COR-L47 (cell line): ENCODE measurements around the gene MARCHF2.
"Not testable (repeated sequence)": the region's sequence is repeated elsewhere in the genome, so short reads cannot be mapped to it uniquely, and the experiment has no call there.

Experiments used
- DNase-seq: peaks from one replicate; lab custom pipeline; 2025; lab: John Stamatoyannopoulos, UW

MARCHF2 gene

GRCh38 chr19:8410718-8411117 lies 2.4 kb upstream of the MARCHF2 start:
- not testable (repeated sequence) for DNase-seq

GRCh38 chr19:8413629-8413995 lies 507 bp downstream of the MARCHF2 start:
- DNase-seq, result no peak

GRCh38 chr19:8416796-8417195 lies 3.7 kb downstream of the MARCHF2 start:
- no peak for DNase-seq

GRCh38 chr19:8421484-8422461 lies 8.7 kb downstream of the MARCHF2 start:
- DNase-seq, result no peak

GRCh38 chr19:8423817-8424223 lies 10.7 kb downstream of the MARCHF2 start:
- DNase-seq, result no peak

- DNase-seq, result not testable (repeated sequence)
These were observed 12.2 kb downstream of the MARCHF2 start for GRCh38 chr19:8425331-8425730.

GRCh38 chr19:8426283-8426682 lies 13.2 kb downstream of the MARCHF2 start:
- DNase-seq, result no peak

- DNase-seq, result no peak
These were observed 15.9 kb downstream of the MARCHF2 start for GRCh38 chr19:8429044-8429443.

- no peak for DNase-seq
These were observed 16.7 kb downstream of the MARCHF2 start for GRCh38 chr19:8429826-8430225.

- no peak for DNase-seq
These were observed 17.5 kb downstream of the MARCHF2 start for GRCh38 chr19:8430650-8431049.

- no peak for DNase-seq
These were observed 25.1 kb downstream of the MARCHF2 start for GRCh38 chr19:8438236-8438635.

- no peak for DNase-seq
These were observed 28.8 kb downstream of the MARCHF2 start for GRCh38 chr19:8441725-8442544.

GRCh38 chr19:8444140-8444676 lies 31.1 kb downstream of the MARCHF2 start:
- DNase-seq, result not testable (repeated sequence)

GRCh38 chr19:8444677-8445487 lies 31.8 kb downstream of the MARCHF2 start, which contains the start of gene HNRNPM:
HNRNPM (plus strand) TSS chr19:8444975; CDS start chr19:8444999, 24 bp downstream.
- peak; percentile 96 for DNase-seq

- DNase-seq, result peak; percentile 55
These were observed 32.4 kb downstream of the MARCHF2 start for GRCh38 chr19:8445488-8446001.

GRCh38 chr19:8446061-8446709 lies 33.1 kb downstream of the MARCHF2 start:
- DNase-seq, result no peak

- no peak for DNase-seq
These were observed 36.7 kb downstream of the MARCHF2 start for GRCh38 chr19:8449830-8450229.

GRCh38 chr19:8451377-8451776 lies 38.3 kb downstream of the MARCHF2 start:
- no peak for DNase-seq

GRCh38 chr19:8451885-8452284 lies 38.8 kb downstream of the MARCHF2 start:
- DNase-seq, result no peak

GRCh38 chr19:8452446-8453123 lies 39.5 kb downstream of the MARCHF2 start:
- DNase-seq, result no peak
